ENCODE measurements around the gene HOXD9. TPM values are rescaled to one million over a fixed set of nuclear protein-coding genes. Genes with fewer than 3 reads are reported as not detected.
A peak's percentile ranks its signal among the peaks of the same experiment; 100 is the strongest.

Gene HOXD9
- total RNA-seq, 1 experiment from 2014 or later: not detected

DNA sequence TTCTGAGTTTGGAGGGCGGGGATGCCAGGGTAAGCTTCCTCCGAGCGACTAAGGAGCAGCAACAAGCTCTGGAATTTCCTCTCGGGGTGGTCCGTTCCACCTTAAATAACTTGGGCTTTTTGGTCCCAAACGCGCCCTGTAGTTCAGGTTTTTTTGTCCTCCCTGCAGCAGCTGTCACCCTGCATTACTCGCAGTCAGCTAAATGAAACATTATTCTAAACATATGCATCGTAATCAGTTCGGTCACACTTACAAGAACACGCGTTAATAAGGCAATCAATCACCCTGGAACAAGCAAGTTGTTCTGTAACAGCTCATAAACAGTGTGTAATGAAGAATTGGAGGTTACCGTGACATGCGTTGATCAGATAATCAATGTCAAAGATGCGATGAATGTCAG, 47.0 kb upstream of the HOXD9 start:
- TF ChIP-seq, protein P1, sequence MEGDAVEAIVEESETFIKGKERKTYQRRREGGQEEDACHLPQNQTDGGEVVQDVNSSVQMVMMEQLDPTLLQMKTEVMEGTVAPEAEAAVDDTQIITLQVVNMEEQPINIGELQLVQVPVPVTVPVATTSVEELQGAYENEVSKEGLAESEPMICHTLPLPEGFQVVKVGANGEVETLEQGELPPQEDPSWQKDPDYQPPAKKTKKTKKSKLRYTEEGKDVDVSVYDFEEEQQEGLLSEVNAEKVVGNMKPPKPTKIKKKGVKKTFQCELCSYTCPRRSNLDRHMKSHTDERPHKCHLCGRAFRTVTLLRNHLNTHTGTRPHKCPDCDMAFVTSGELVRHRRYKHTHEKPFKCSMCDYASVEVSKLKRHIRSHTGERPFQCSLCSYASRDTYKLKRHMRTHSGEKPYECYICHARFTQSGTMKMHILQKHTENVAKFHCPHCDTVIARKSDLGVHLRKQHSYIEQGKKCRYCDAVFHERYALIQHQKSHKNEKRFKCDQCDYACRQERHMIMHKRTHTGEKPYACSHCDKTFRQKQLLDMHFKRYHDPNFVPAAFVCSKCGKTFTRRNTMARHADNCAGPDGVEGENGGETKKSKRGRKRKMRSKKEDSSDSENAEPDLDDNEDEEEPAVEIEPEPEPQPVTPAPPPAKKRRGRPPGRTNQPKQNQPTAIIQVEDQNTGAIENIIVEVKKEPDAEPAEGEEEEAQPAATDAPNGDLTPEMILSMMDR (conservative IDR thresholded peaks at IDR 0.05): no peak
- TF ChIP-seq EZH2 (IDR thresholded peaks at IDR 0.05; ENCODE audit: low read depth): no peak
- H2AFZ ChIP-seq: no peak overlapping the region
- H3K27me3 ChIP-seq (ENCODE audit: insufficient read depth, low read depth): peaks cover 79% of the 10 kb centered on the region
- intact Hi-C loops (cut with micrococcal nuclease; ENCODE audit: unreplicated experiment): no loop called here
- no peak overlapping the region for H3K4me3 ChIP-seq
- H3K27ac ChIP-seq: no peak overlapping the region
- BruUV-seq (replicated peaks): no TSS peak
- no peaks in the 10 kb centered on the region for H4K20me1 ChIP-seq (ENCODE audit: insufficient read depth)
- H3K9me2 ChIP-seq (ENCODE audit: insufficient read depth): no peaks in the 10 kb centered on the region
- 0 out of 2 replicates have a peak overlapping the region, but pooled peaks have one; percentile 0 for H3K4me2 ChIP-seq
- no peak for DNase-seq
- ChIA-PET POLR2A (ENCODE audit: unreplicated experiment) (no interaction called here), CTCF (no interaction called here)
- H3K36me3 ChIP-seq (ENCODE audit: low read depth): no peaks in the 10 kb centered on the region
- H3K79me2 ChIP-seq (ENCODE audit: low read depth): no peaks in the 10 kb centered on the region
- H3K9me3 ChIP-seq (ENCODE audit: insufficient read depth, low read depth): no peaks in the 10 kb centered on the region
- H3F3A ChIP-seq (ENCODE audit: insufficient read depth, low read depth): no peaks in the 10 kb centered on the region
- no peaks in the 10 kb centered on the region for H3K4me1 ChIP-seq (replicated peaks; ENCODE audit: insufficient read depth)

DNA sequence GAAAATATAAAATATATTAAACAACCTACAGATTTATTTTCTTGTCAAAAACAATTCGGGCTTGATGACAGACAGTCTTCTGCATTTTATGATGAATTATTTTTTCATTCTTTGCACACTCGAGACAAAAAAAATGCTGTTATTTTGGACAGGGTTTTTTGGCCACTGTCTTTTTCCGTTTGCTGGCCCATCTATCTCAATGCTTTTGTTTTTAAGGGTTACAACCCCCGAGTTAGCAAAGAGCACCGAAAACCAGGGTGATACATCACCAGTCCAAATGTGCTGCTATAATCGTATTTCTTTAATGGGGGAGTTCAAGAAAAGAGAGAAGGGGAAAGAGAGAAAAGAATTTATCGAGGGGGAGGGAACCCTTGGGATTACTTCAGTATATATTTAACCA, 46.5 kb upstream of the HOXD9 start:
- no peak for TF ChIP-seq EZH2 (IDR thresholded peaks at IDR 0.05; ENCODE audit: low read depth)
- TF ChIP-seq, protein P1 (conservative IDR thresholded peaks at IDR 0.05): no peak
- POLR2A ChIA-PET (ENCODE audit: unreplicated experiment): no interaction called here

DNA sequence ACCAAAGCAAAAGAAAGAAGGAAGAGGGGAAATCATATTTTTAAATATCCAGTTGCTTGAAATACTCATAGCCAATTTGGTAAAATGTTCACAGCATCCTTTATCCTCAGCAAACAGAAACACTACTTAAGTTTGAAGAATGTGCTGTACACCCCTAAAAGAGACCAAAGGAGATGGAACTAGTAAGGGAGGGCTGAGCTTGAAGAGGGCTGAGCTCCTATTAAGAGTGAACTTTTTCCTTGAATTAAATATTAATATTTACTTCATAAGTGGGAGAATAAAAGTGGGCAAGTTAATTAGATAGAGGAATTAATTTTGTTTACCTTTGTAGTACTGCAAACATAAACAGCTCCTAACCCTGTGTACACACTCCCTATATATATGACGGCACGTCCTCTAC, 45.7 kb upstream of the HOXD9 start:
- no peaks in the 10 kb centered on the region for H3K79me2 ChIP-seq (ENCODE audit: low read depth)
- H3K4me1 ChIP-seq (replicated peaks; ENCODE audit: insufficient read depth): no peaks in the 10 kb centered on the region
- H3F3A ChIP-seq (ENCODE audit: insufficient read depth, low read depth): no peaks in the 10 kb centered on the region
- peaks cover 68% of the 10 kb centered on the region for H3K27me3 ChIP-seq (ENCODE audit: insufficient read depth, low read depth)
- no peaks in the 10 kb centered on the region; the same call in 1 of the 2 replicates for H3K9me3 ChIP-seq (ENCODE audit: insufficient read depth, low read depth)
- POLR2A ChIA-PET (ENCODE audit: unreplicated experiment): no interaction called here
- CTCF ChIA-PET: no interaction called here
- H3K27ac ChIP-seq: no peak overlapping the region
- no peaks in the 10 kb centered on the region for H3K9me2 ChIP-seq (ENCODE audit: insufficient read depth)
- H2AFZ ChIP-seq: no peak overlapping the region
- DNase-seq: no peak
- H3K36me3 ChIP-seq (ENCODE audit: low read depth): no peaks in the 10 kb centered on the region
- H3K4me3 ChIP-seq: no peak overlapping the region
- TF ChIP-seq EZH2 (IDR thresholded peaks at IDR 0.05; ENCODE audit: low read depth): no peak
- TF ChIP-seq, protein P1 (conservative IDR thresholded peaks at IDR 0.05): no peak
- no peaks in the 10 kb centered on the region for H4K20me1 ChIP-seq (ENCODE audit: insufficient read depth)
- no TSS peak for BruUV-seq (replicated peaks)
- H3K4me2 ChIP-seq: no peak overlapping the region
- intact Hi-C loops (cut with micrococcal nuclease; ENCODE audit: unreplicated experiment): no loop called here

More for the DNA sequence above, 46.5 kb upstream of the HOXD9 start:
- Histone ChIP-seq H3K9me3 (ENCODE audit: insufficient read depth, low read depth) (no peaks in the 10 kb centered on the region; the same call in 1 of the 2 replicates), H3F3A (ENCODE audit: insufficient read depth, low read depth) (no peaks in the 10 kb centered on the region), H3K9me2 (ENCODE audit: insufficient read depth) (no peaks in the 10 kb centered on the region), H4K20me1 (ENCODE audit: insufficient read depth) (no peaks in the 10 kb centered on the region), H3K27me3 (ENCODE audit: insufficient read depth, low read depth) (peaks cover 76% of the 10 kb centered on the region), H3K79me2 (ENCODE audit: low read depth) (no peaks in the 10 kb centered on the region), H3K27ac (no peak overlapping the region), H3K4me2 (no peak overlapping the region), H3K4me3 (no peak overlapping the region), H3K36me3 (ENCODE audit: low read depth) (no peaks in the 10 kb centered on the region), H3K4me1 (replicated peaks; ENCODE audit: insufficient read depth) (no peaks in the 10 kb centered on the region), H2AFZ (no peak overlapping the region)
- DNase-seq: no peak
- no TSS peak for BruUV-seq (replicated peaks)
- intact Hi-C loops (cut with micrococcal nuclease; ENCODE audit: unreplicated experiment): no loop called here
- CTCF ChIA-PET: no interaction called here

All from PC-9 (cell line).